ENCODE data around the gene NDUFV3. TPM values are rescaled to one million over a fixed set of nuclear protein-coding genes. Genes with fewer than 3 reads are reported as not detected.
"Not testable (repeated sequence)": the region's sequence is repeated elsewhere in the genome, so short reads cannot be mapped to it uniquely, and the experiment has no call there.

NDUFV3 gene
- total and polyA plus RNA-seq, 2 donors (not counting 1 experiment from before 2014, with no cell fraction given) = 37.7 to 38.2 TPM

- Histone ChIP-seq H3K9me3 (ENCODE audit: control insufficient read depth, insufficient read depth, low read depth, low read length) (no peaks in the 10 kb centered on the region), H3K4me3 (replicated peaks in 1 of 4; ENCODE audit: control extremely low read depth in 1 of 4, insufficient read depth in 1 of 4, low read depth in 3 of 4, low read length in 4 of 4) (no peak overlapping the region), H3K36me3 (ENCODE audit: control insufficient read depth, insufficient read depth, low read length) (no peaks in the 10 kb centered on the region), H3K4me1 (ENCODE audit: control insufficient read depth, extremely low read depth, insufficient read depth, low read length) (no peaks in the 10 kb centered on the region), H3K27ac (ENCODE audit: insufficient read depth, low read length) (no peak overlapping the region), H3K9ac (ENCODE audit: insufficient read depth, low read length) (no peak overlapping the region), H4K20me1 (ENCODE audit: control insufficient read depth, extremely low read depth, insufficient read depth, low read length) (no peaks in the 10 kb centered on the region), H3K4me2 (ENCODE audit: extremely low read depth, insufficient read depth, low read length) (no peak overlapping the region), H3K27me3 (ENCODE audit: control insufficient read depth, insufficient read depth, low read length) (no peaks in the 10 kb centered on the region), H2AFZ (ENCODE audit: low read length) (no peak overlapping the region), H3K79me2 (ENCODE audit: control insufficient read depth, insufficient read depth, low read length) (no peaks in the 10 kb centered on the region)
- TF ChIP-seq EZH2 (IDR thresholded peaks at IDR 0.05; ENCODE audit: low read length, missing control alignments) (no peak), CTCF (conservative IDR thresholded peaks at IDR 0.05 in 1 of 2, IDR thresholded peaks at IDR 0.05 in 1 of 2; ENCODE audit: low read depth in 1 of 2, low read length in 2 of 2) (no peak)
- DNase-seq (ENCODE audit: low read depth in 2 of 2) = no peak
These were observed 36.9 kb downstream of the NDUFV3 start for GRCh38 chr21:42929969-42930368.

GRCh38 chr21:42931560-42932235 is 38.6 kb downstream of the NDUFV3 start:
- H3K9me3 ChIP-seq (ENCODE audit: control insufficient read depth, insufficient read depth, low read depth, low read length) = no peaks in the 10 kb centered on the region
- no peak overlapping the region for H2AFZ ChIP-seq (ENCODE audit: low read length)
- H3K27ac ChIP-seq (ENCODE audit: insufficient read depth, low read length) = no peak overlapping the region
- no peaks in the 10 kb centered on the region for H3K27me3 ChIP-seq (ENCODE audit: control insufficient read depth, insufficient read depth, low read length)
- no peak overlapping the region for H3K4me3 ChIP-seq (replicated peaks in 1 of 4; ENCODE audit: control extremely low read depth in 1 of 4, insufficient read depth in 1 of 4, low read depth in 3 of 4, low read length in 4 of 4)
- H4K20me1 ChIP-seq (ENCODE audit: control insufficient read depth, extremely low read depth, insufficient read depth, low read length) = no peaks in the 10 kb centered on the region
- TF ChIP-seq EZH2 (IDR thresholded peaks at IDR 0.05; ENCODE audit: low read length, missing control alignments) = no peak
- no peak for TF ChIP-seq CTCF (conservative IDR thresholded peaks at IDR 0.05 in 1 of 2, IDR thresholded peaks at IDR 0.05 in 1 of 2; ENCODE audit: low read depth in 1 of 2, low read length in 2 of 2)
- no peaks in the 10 kb centered on the region for H3K79me2 ChIP-seq (ENCODE audit: control insufficient read depth, insufficient read depth, low read length)
- H3K4me1 ChIP-seq (ENCODE audit: control insufficient read depth, extremely low read depth, insufficient read depth, low read length) = no peaks in the 10 kb centered on the region
- H3K36me3 ChIP-seq (ENCODE audit: control insufficient read depth, insufficient read depth, low read length) = no peaks in the 10 kb centered on the region
- H3K4me2 ChIP-seq (ENCODE audit: extremely low read depth, insufficient read depth, low read length) = no peak overlapping the region
- no peak for DNase-seq (ENCODE audit: low read depth in 2 of 2)
- H3K9ac ChIP-seq (ENCODE audit: insufficient read depth, low read length) = no peak overlapping the region

GRCh38 chr21:42932378-42933136 is 39.4 kb downstream of the NDUFV3 start:
- H3K36me3 ChIP-seq (ENCODE audit: control insufficient read depth, insufficient read depth, low read length); H2AFZ ChIP-seq (ENCODE audit: low read length); H3K9me3 ChIP-seq (ENCODE audit: control insufficient read depth, insufficient read depth, low read depth, low read length); H3K4me2 ChIP-seq (ENCODE audit: extremely low read depth, insufficient read depth, low read length); H3K27me3 ChIP-seq (ENCODE audit: control insufficient read depth, insufficient read depth, low read length); H3K4me1 ChIP-seq (ENCODE audit: control insufficient read depth, extremely low read depth, insufficient read depth, low read length); H3K9ac ChIP-seq (ENCODE audit: insufficient read depth, low read length); H3K4me3 ChIP-seq (replicated peaks in 1 of 4; ENCODE audit: control extremely low read depth in 1 of 4, insufficient read depth in 1 of 4, low read depth in 3 of 4, low read length in 4 of 4); H3K27ac ChIP-seq (ENCODE audit: insufficient read depth, low read length); DNase-seq (ENCODE audit: low read depth in 2 of 2); H4K20me1 ChIP-seq (ENCODE audit: control insufficient read depth, extremely low read depth, insufficient read depth, low read length); H3K79me2 ChIP-seq (ENCODE audit: control insufficient read depth, insufficient read depth, low read length): not testable (repeated sequence)

GRCh38 chr21:42933137-42933970 is 40.2 kb downstream of the NDUFV3 start:
- not testable (repeated sequence) for H3K4me2 ChIP-seq (ENCODE audit: extremely low read depth, insufficient read depth, low read length); DNase-seq (ENCODE audit: low read depth in 2 of 2); H3K27ac ChIP-seq (ENCODE audit: insufficient read depth, low read length); H2AFZ ChIP-seq (ENCODE audit: low read length); H3K79me2 ChIP-seq (ENCODE audit: control insufficient read depth, insufficient read depth, low read length); H3K27me3 ChIP-seq (ENCODE audit: control insufficient read depth, insufficient read depth, low read length); H3K4me3 ChIP-seq (replicated peaks in 1 of 4; ENCODE audit: control extremely low read depth in 1 of 4, insufficient read depth in 1 of 4, low read depth in 3 of 4, low read length in 4 of 4); H4K20me1 ChIP-seq (ENCODE audit: control insufficient read depth, extremely low read depth, insufficient read depth, low read length); H3K4me1 ChIP-seq (ENCODE audit: control insufficient read depth, extremely low read depth, insufficient read depth, low read length); H3K9me3 ChIP-seq (ENCODE audit: control insufficient read depth, insufficient read depth, low read depth, low read length); H3K9ac ChIP-seq (ENCODE audit: insufficient read depth, low read length); H3K36me3 ChIP-seq (ENCODE audit: control insufficient read depth, insufficient read depth, low read length)

GRCh38 chr21:42933973-42934372 is 40.9 kb downstream of the NDUFV3 start:
- not testable (repeated sequence) for H3K27me3 ChIP-seq (ENCODE audit: control insufficient read depth, insufficient read depth, low read length); DNase-seq (ENCODE audit: low read depth in 2 of 2); H3K4me1 ChIP-seq (ENCODE audit: control insufficient read depth, extremely low read depth, insufficient read depth, low read length); H2AFZ ChIP-seq (ENCODE audit: low read length); H3K9ac ChIP-seq (ENCODE audit: insufficient read depth, low read length); H3K27ac ChIP-seq (ENCODE audit: insufficient read depth, low read length); H3K4me3 ChIP-seq (replicated peaks in 1 of 4; ENCODE audit: control extremely low read depth in 1 of 4, insufficient read depth in 1 of 4, low read depth in 3 of 4, low read length in 4 of 4); H3K36me3 ChIP-seq (ENCODE audit: control insufficient read depth, insufficient read depth, low read length); H3K79me2 ChIP-seq (ENCODE audit: control insufficient read depth, insufficient read depth, low read length); H3K4me2 ChIP-seq (ENCODE audit: extremely low read depth, insufficient read depth, low read length); H3K9me3 ChIP-seq (ENCODE audit: control insufficient read depth, insufficient read depth, low read depth, low read length); H4K20me1 ChIP-seq (ENCODE audit: control insufficient read depth, extremely low read depth, insufficient read depth, low read length)

Measured in fibroblast of lung (primary cell).